ENCODE results near the gene SMYD5. TPM values are rescaled to one million over a fixed set of nuclear protein-coding genes. Genes with fewer than 3 reads are reported as not detected.
A peak's percentile ranks its signal among the peaks of the same experiment; 100 is the strongest.

Gene SMYD5
- total RNA-seq, 1 experiment from 2014 or later: 54.5 TPM

DNA sequence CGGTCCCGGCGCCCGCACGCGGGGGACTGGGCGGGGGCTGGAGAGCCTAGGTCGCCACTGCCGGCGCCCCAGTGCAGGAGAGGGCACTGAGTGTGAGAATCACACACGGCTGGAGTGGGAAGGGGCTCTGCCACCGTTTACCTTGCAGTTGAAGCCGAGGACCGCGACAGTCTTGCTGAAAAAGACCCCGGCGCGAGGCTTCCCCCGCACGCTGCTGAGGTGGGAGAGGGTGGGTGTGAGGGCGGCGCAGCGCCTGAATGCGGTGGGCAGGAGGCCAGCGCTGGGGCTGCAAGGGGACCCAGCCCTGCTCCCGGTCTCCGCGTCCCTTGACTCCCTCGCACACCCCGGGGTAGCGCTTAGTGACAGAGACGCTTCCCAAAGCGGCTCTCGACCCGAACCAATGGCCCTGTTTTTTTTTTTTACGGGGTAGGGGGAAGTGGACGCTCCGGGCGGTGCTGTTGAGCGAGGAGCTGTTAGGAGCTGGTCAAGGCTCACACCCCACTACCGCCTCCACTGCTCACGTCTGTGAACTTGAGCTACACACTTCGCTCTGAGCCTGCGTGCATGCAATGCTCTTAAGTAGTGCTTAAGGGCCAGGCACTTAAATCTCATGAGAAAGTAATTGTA is 10.9 kb upstream of the SMYD5 start:
- peak overlapping the region; percentile 37 for H3K4me3 ChIP-seq (ENCODE audit: low read depth, low read length, poor library complexity, severe bottlenecking)
- TF ChIP-seq EZH2 (IDR thresholded peaks at IDR 0.05; ENCODE audit: borderline replicate concordance, low read depth, low read length, poor library complexity, severe bottlenecking) (no peak), CTCF (conservative IDR thresholded peaks at IDR 0.05; ENCODE audit: low read depth, low read length) (no peak)
- ChIA-PET CTCF (interaction anchor here (0.6 kb wide), 1 partner anchor 26 kb away, joined by 3 read pairs; no protein-coding TSS in a partner anchor), POLR2A (ENCODE audit: low non-redundant PET) (no interaction called here)
- BruUV-seq (replicated peaks): no TSS peak
- peaks cover 34% of the 10 kb centered on the region for H3K27me3 ChIP-seq (replicated peaks; ENCODE audit: insufficient read depth, low read depth, low read length, poor library complexity)
- intact Hi-C loops (cut with micrococcal nuclease; ENCODE audit: unreplicated experiment): no loop called here
- H3K9me3 ChIP-seq (ENCODE audit: low read depth, low read length, poor library complexity, severe bottlenecking): peaks cover 6% of the 10 kb centered on the region
- DNase-seq (ENCODE audit: low spot score): no peak
- no peaks in the 10 kb centered on the region for H3K4me1 ChIP-seq (ENCODE audit: insufficient read depth, low read length, poor library complexity, severe bottlenecking)
- no peaks in the 10 kb centered on the region for H3K36me3 ChIP-seq (ENCODE audit: insufficient read depth, low read length, poor library complexity, severe bottlenecking)
- no peak overlapping the region for H3K27ac ChIP-seq (ENCODE audit: low read depth, low read length, poor library complexity, severe bottlenecking)

DNA sequence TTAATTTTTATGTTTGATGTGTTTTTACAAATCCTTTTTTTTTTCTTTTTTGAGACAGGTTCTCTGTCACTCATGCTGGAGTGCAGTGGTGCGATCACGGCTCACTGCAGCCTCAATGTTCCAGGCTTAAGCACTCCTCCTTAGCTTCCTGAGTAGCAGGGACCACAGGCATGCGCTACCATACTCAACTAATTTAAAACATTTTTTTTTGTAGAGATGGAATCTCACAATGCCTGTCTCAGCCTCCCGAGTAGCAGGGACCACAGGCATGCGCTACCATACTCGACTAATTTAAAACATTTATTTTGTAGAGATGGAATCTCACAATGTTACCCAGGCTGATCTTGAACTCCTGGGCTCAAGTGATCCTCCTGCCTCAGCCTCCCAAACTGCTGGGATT is 8.4 kb upstream of the SMYD5 start:
- Histone ChIP-seq H3K4me3 (ENCODE audit: low read depth, low read length, poor library complexity, severe bottlenecking) (no peak overlapping the region), H3K4me1 (ENCODE audit: insufficient read depth, low read length, poor library complexity, severe bottlenecking) (no peaks in the 10 kb centered on the region), H3K36me3 (ENCODE audit: insufficient read depth, low read length, poor library complexity, severe bottlenecking) (no peaks in the 10 kb centered on the region), H3K9me3 (ENCODE audit: low read depth, low read length, poor library complexity, severe bottlenecking) (peaks cover 6% of the 10 kb centered on the region), H3K27me3 (replicated peaks; ENCODE audit: insufficient read depth, low read depth, low read length, poor library complexity) (peaks cover 34% of the 10 kb centered on the region), H3K27ac (ENCODE audit: low read depth, low read length, poor library complexity, severe bottlenecking) (no peak overlapping the region)
- intact Hi-C loops (cut with micrococcal nuclease; ENCODE audit: unreplicated experiment): no loop called here
- BruUV-seq (replicated peaks): no TSS peak
- TF ChIP-seq EZH2 (IDR thresholded peaks at IDR 0.05; ENCODE audit: borderline replicate concordance, low read depth, low read length, poor library complexity, severe bottlenecking): no peak
- no peak for TF ChIP-seq CTCF (conservative IDR thresholded peaks at IDR 0.05; ENCODE audit: low read depth, low read length)
- ChIA-PET POLR2A (ENCODE audit: low non-redundant PET) (no interaction called here), CTCF (no interaction called here)
- no peak for DNase-seq (ENCODE audit: low spot score)

GRCh38 chr2:73208258-73208657 is 5.8 kb upstream of the SMYD5 start:
- TF ChIP-seq EZH2 (IDR thresholded peaks at IDR 0.05; ENCODE audit: borderline replicate concordance, low read depth, low read length, poor library complexity, severe bottlenecking) (no peak), CTCF (conservative IDR thresholded peaks at IDR 0.05; ENCODE audit: low read depth, low read length) (no peak)
- POLR2A ChIA-PET (ENCODE audit: low non-redundant PET): no interaction called here
- intact Hi-C loops (cut with micrococcal nuclease; ENCODE audit: unreplicated experiment): no loop called here

More at GRCh38 chr2:73208258-73208657, 5.8 kb upstream of the SMYD5 start:
- no peaks in the 10 kb centered on the region for H3K9me3 ChIP-seq (ENCODE audit: low read depth, low read length, poor library complexity, severe bottlenecking)
- peaks cover 11% of the 10 kb centered on the region for H3K27me3 ChIP-seq (replicated peaks; ENCODE audit: insufficient read depth, low read depth, low read length, poor library complexity)
- BruUV-seq (replicated peaks): no TSS peak
- H3K4me3 ChIP-seq (ENCODE audit: low read depth, low read length, poor library complexity, severe bottlenecking): no peak overlapping the region
- H3K36me3 ChIP-seq (ENCODE audit: insufficient read depth, low read length, poor library complexity, severe bottlenecking): no peaks in the 10 kb centered on the region
- no peak overlapping the region for H3K27ac ChIP-seq (ENCODE audit: low read depth, low read length, poor library complexity, severe bottlenecking)
- H3K4me1 ChIP-seq (ENCODE audit: insufficient read depth, low read length, poor library complexity, severe bottlenecking): no peaks in the 10 kb centered on the region
- no peak for DNase-seq (ENCODE audit: low spot score)
- CTCF ChIA-PET: no interaction called here

All from A673 (cell line).